Measurements from ENCODE around the gene NTRK2.

GRCh38 chr9:84945878-84946538 lies 276.5 kb downstream of the NTRK2 start:
- TF ChIP-seq POLR2A (IDR thresholded peaks at IDR 0.05; ENCODE audit: low read depth, low read length) (no peak), TAF1 (IDR thresholded peaks at IDR 0.05; ENCODE audit: borderline replicate concordance, low read depth, low read length) (no peak), POLR2AphosphoS5 (IDR thresholded peaks at IDR 0.05; ENCODE audit: low read depth, low read length) (no peak)

Data from GM12892 (cell line).